NT2/D1 (cell line): ENCODE results near the gene PLCB4.

ENCODE experiments used
- SUZ12 ChIP-seq: IDR thresholded peaks from 2 replicates; pipeline ENCODE4 v1.6.1; 2011; ENCODE audit not compliant: insufficient read length, insufficient read depth; ENCODE audit errors: extremely low read depth
- YY1 ChIP-seq: IDR thresholded peaks from 2 replicates; pipeline ENCODE4 v1.6.1; 2011; ENCODE audit not compliant: insufficient read length, insufficient read depth
- ZNF274 ChIP-seq: IDR thresholded peaks from 2 replicates; pipeline ENCODE4 v1.6.1; 2011; ENCODE audit warnings: mild to moderate bottlenecking, low read depth, low read length

DNA sequence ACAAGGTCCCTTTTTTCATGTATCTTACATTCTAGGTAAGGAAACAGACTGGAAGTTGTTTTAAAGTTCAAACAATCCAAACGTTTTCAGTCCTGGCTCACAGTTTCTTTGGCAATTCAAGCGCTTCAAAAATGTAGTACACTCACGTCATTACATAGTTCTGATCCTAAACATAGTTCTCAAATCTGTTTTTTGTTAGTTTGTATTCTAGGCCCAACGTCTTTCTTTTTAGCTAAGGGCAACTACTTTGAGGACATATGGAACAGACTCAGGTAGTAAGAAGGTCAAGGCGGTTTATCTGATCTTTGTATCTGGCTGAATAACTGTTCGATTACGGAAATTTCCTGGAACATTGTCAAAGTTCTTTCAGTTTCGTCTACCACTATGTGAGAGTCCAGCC, 36.9 kb upstream of the PLCB4 start:
- TF ChIP-seq ZNF274 (no peak), SUZ12 (no peak), YY1 (no peak)
